ENCODE results near the gene KRT1. TPM values are rescaled to one million over a fixed set of nuclear protein-coding genes. Genes with fewer than 3 reads are reported as not detected.
A peak's percentile ranks its signal among the peaks of the same experiment; 100 is the strongest.

KRT1 gene
- total and polyA plus RNA-seq, 2 experiments from 2014 or later, result 0.13 TPM; not detected in 1

- no peak for DNase-seq (ENCODE audit: low spot score)
- Histone ChIP-seq H2AFZ (no peak overlapping the region), H3K9me2 (replicated peaks; ENCODE audit: insufficient read depth) (no peaks in the 10 kb centered on the region), H3K27ac (no peak overlapping the region), H3K9me3 (ENCODE audit: low read depth) (no peaks in the 10 kb centered on the region), H4K20me1 (ENCODE audit: insufficient read depth, poor library complexity, severe bottlenecking) (no peaks in the 10 kb centered on the region), H3K4me2 (no peak overlapping the region), H3K36me3 (replicated peaks; ENCODE audit: insufficient read depth, low read depth) (no peaks in the 10 kb centered on the region), H3K4me1 (ENCODE audit: insufficient read depth) (peaks cover 10% of the 10 kb centered on the region), H3K4me3 (no peak overlapping the region), H3K79me2 (no peaks in the 10 kb centered on the region), H3K27me3 (peaks cover 63% of the 10 kb centered on the region)
- 39% methylated on average over 2 of the region's 2 CpGs for WGBS (ENCODE audit: low lambda C conversion rate, missing lambda C conversion rate)
- TF ChIP-seq EZH2 (IDR thresholded peaks at IDR 0.05; ENCODE audit: borderline replicate concordance), result no peak
Observed at GRCh38 chr12:52691841-52692150, 11.6 kb upstream of the KRT1 start.

- Histone ChIP-seq H3K9me3 (ENCODE audit: low read depth) (no peaks in the 10 kb centered on the region), H3K4me1 (ENCODE audit: insufficient read depth) (peaks cover 10% of the 10 kb centered on the region), H3K4me3 (no peak overlapping the region), H3K4me2 (peak overlapping the region; percentile 88), H3K9me2 (replicated peaks; ENCODE audit: insufficient read depth) (no peaks in the 10 kb centered on the region), H3K27me3 (peaks cover 66% of the 10 kb centered on the region), H3K79me2 (no peaks in the 10 kb centered on the region), H3K27ac (no peak overlapping the region), H3K36me3 (replicated peaks; ENCODE audit: insufficient read depth, low read depth) (no peaks in the 10 kb centered on the region), H2AFZ (no peak overlapping the region), H4K20me1 (ENCODE audit: insufficient read depth, poor library complexity, severe bottlenecking) (no peaks in the 10 kb centered on the region)
- TF ChIP-seq EZH2phosphoT487 (IDR thresholded peaks at IDR 0.05; ENCODE audit: low read depth, severe bottlenecking, unreplicated experiment) (no peak), EZH2 (IDR thresholded peaks at IDR 0.05; ENCODE audit: borderline replicate concordance) (peak; percentile 44)
- 8% methylated on average over 33 of the region's 45 CpGs for WGBS (ENCODE audit: low lambda C conversion rate, missing lambda C conversion rate)
- peak; percentile 47 for DNase-seq (ENCODE audit: low spot score)
Observed at GRCh38 chr12:52691076-52691840, 11.1 kb upstream of the KRT1 start.

GRCh38 chr12:52690351-52691075, 10.3 kb upstream of the KRT1 start:
- Histone ChIP-seq H3K27me3 (peaks cover 70% of the 10 kb centered on the region), H3K79me2 (no peaks in the 10 kb centered on the region), H3K9me2 (replicated peaks; ENCODE audit: insufficient read depth) (no peaks in the 10 kb centered on the region), H3K9me3 (ENCODE audit: low read depth) (no peaks in the 10 kb centered on the region), H4K20me1 (ENCODE audit: insufficient read depth, poor library complexity, severe bottlenecking) (no peaks in the 10 kb centered on the region), H3K4me3 (no peak overlapping the region), H3K4me1 (ENCODE audit: insufficient read depth) (peaks cover 10% of the 10 kb centered on the region), H3K4me2 (peak overlapping the region; percentile 88), H2AFZ (no peak overlapping the region), H3K27ac (no peak overlapping the region), H3K36me3 (replicated peaks; ENCODE audit: insufficient read depth, low read depth) (no peaks in the 10 kb centered on the region)
- no peak for DNase-seq (ENCODE audit: low spot score)
- TF ChIP-seq EZH2phosphoT487 (IDR thresholded peaks at IDR 0.05; ENCODE audit: low read depth, severe bottlenecking, unreplicated experiment), result no peak
- no peak for TF ChIP-seq EZH2 (IDR thresholded peaks at IDR 0.05; ENCODE audit: borderline replicate concordance)
- WGBS (ENCODE audit: low lambda C conversion rate, missing lambda C conversion rate), result 58% methylated on average over 8 of the region's 8 CpGs

- WGBS (ENCODE audit: low lambda C conversion rate, missing lambda C conversion rate), result 81% methylated on average over 1 of the region's 1 CpG
- peaks cover 70% of the 10 kb centered on the region for H3K27me3 ChIP-seq
- no peaks in the 10 kb centered on the region for H3K36me3 ChIP-seq (replicated peaks; ENCODE audit: insufficient read depth, low read depth)
Observed at GRCh38 chr12:52689936-52690335, 9.7 kb upstream of the KRT1 start.

More at GRCh38 chr12:52689936-52690335, 9.7 kb upstream of the KRT1 start:
- H3K79me2 ChIP-seq, result no peaks in the 10 kb centered on the region
- H3K27ac ChIP-seq, result no peak overlapping the region
- no peaks in the 10 kb centered on the region for H3K9me3 ChIP-seq (ENCODE audit: low read depth)
- no peak overlapping the region for H3K4me3 ChIP-seq
- H4K20me1 ChIP-seq (ENCODE audit: insufficient read depth, poor library complexity, severe bottlenecking), result no peaks in the 10 kb centered on the region
- no peak overlapping the region for H2AFZ ChIP-seq
- no peak overlapping the region for H3K4me2 ChIP-seq
- TF ChIP-seq EZH2phosphoT487 (IDR thresholded peaks at IDR 0.05; ENCODE audit: low read depth, severe bottlenecking, unreplicated experiment) (no peak), CTCF (IDR thresholded peaks at IDR 0.05; ENCODE audit: poor library complexity) (no peak), EZH2 (IDR thresholded peaks at IDR 0.05; ENCODE audit: borderline replicate concordance) (no peak)
- H3K4me1 ChIP-seq (ENCODE audit: insufficient read depth), result peaks cover 10% of the 10 kb centered on the region
- no peak for DNase-seq (ENCODE audit: low spot score)
- H3K9me2 ChIP-seq (replicated peaks; ENCODE audit: insufficient read depth), result no peaks in the 10 kb centered on the region
